ENCODE results near the gene SLC2A4.

SLC2A4 gene

GRCh38 chr17:7253082-7253481 lies 28.4 kb upstream of the SLC2A4 start:
- Mint-ChIP-seq H3K27me3 (no peaks in the 10 kb centered on the region), H3K4me1 (peaks cover 48% of the 10 kb centered on the region), H3K27ac (peak overlapping the region; percentile 99), H3K9me3 (no peaks in the 10 kb centered on the region), H3K4me3 (peak overlapping the region; percentile 84), H3K36me3 (peaks cover 30% of the 10 kb centered on the region)
- CTCF ChIA-PET = interaction anchor here (1.2 kb wide), 1 partner anchor 103 kb away, joined by 3 read pairs; no protein-coding TSS in a partner anchor
- DNase-seq = no peak

DNA sequence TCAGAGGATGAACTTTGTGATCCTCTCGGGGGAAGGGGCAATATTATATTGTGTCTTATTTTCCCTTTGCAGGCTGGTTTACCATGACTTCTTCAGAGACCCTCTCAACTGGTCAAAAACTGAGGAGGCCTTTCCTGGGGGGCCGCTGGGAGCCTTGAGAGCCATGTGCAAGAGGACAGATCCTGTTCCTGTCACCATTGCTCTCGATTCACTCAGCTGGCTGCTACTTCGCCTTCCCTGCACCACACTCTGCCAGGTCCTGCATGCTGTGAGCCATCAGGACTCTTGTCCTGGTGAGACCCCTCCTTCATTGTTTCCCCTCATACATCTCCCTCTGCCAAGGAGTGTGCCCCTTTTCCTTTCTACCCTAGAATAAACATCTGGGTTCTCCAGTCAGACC lies 27.0 kb upstream of the SLC2A4 start:
- H3K4me3 Mint-ChIP-seq = peak overlapping the region; percentile 26
- H3K27ac Mint-ChIP-seq = no peak overlapping the region
- H3K36me3 Mint-ChIP-seq = peaks cover 27% of the 10 kb centered on the region
- peaks cover 36% of the 10 kb centered on the region for H3K4me1 Mint-ChIP-seq
- no peaks in the 10 kb centered on the region for H3K27me3 Mint-ChIP-seq
- H3K9me3 Mint-ChIP-seq = no peaks in the 10 kb centered on the region
- DNase-seq = no peak
- CTCF ChIA-PET = interaction anchor here (1.2 kb wide), 1 partner anchor 102 kb away, joined by 3 read pairs; no protein-coding TSS in a partner anchor

DNA sequence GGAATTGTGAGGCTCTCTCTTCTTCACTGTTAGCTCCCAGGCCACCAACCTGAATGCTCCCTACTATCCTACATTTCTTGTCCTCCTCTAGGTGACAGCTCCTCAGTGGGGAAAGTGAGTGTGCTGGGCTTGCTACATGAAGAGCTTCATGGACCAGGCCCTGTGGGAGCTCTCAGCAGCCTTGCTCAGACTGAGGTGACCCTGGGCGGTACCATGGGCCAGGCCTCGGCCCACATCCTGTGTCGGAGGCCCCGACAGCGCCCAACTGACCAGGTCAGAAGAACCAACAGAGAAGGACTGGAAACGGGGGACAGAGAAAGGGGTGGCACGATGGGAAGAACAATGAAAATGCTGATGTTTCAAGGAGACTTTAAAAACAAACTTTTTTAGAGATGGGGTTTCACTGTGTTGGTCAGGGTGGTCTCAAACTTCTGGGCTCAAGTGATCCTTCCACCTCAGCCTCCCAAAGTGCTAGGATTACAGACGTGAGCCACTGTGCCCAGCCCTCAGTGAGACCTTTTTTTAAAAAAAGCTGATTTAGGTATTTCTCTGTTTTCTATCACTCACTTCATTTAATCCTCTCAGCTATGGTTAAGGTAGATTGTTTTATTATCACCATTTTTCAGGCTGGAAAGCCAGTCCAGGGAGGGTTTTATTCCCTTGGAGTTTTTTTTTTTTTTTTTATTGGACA lies 24.6 kb upstream of the SLC2A4 start:
- Mint-ChIP-seq H3K27ac (no peak overlapping the region), H3K36me3 (peaks cover 27% of the 10 kb centered on the region)

GRCh38 chr17:7258731-7259554 lies 22.6 kb upstream of the SLC2A4 start:
- Mint-ChIP-seq H3K27ac (no peak overlapping the region), H3K4me3 (no peak overlapping the region), H3K27me3 (peaks cover 39% of the 10 kb centered on the region), H3K36me3 (peaks cover 23% of the 10 kb centered on the region), H3K9me3 (no peaks in the 10 kb centered on the region), H3K4me1 (peaks cover 37% of the 10 kb centered on the region)
- CTCF ChIA-PET = interaction anchor here (0.9 to 1.8 kb wide), 2 partner anchors 38 to 40 kb away, joined by 3 to 6 read pairs; no protein-coding TSS in a partner anchor
- peak; percentile 19 for DNase-seq

More for the DNA sequence above, 24.6 kb upstream of the SLC2A4 start:
- no peak for DNase-seq
- Mint-ChIP-seq H3K9me3 (no peaks in the 10 kb centered on the region), H3K4me3 (no peak overlapping the region), H3K27me3 (peaks cover 19% of the 10 kb centered on the region), H3K4me1 (peaks cover 32% of the 10 kb centered on the region)
- CTCF ChIA-PET = interaction anchor here (1.0 to 1.5 kb wide), 3 partner anchors 39 to 304 kb away, joined by 3 to 9 read pairs (median 3); no protein-coding TSS in a partner anchor

GRCh38 chr17:7259555-7259889 lies 22.0 kb upstream of the SLC2A4 start:
- CTCF ChIA-PET = interaction anchor here (0.9 to 1.8 kb wide), 2 partner anchors 37 to 39 kb away, joined by 3 to 6 read pairs; no protein-coding TSS in a partner anchor
- Mint-ChIP-seq H3K27ac (no peak overlapping the region), H3K27me3 (peaks cover 45% of the 10 kb centered on the region), H3K36me3 (peaks cover 18% of the 10 kb centered on the region), H3K4me3 (no peak overlapping the region), H3K4me1 (peaks cover 35% of the 10 kb centered on the region), H3K9me3 (no peaks in the 10 kb centered on the region)
- DNase-seq = no peak

- CTCF ChIA-PET = no interaction called here
- H3K27ac Mint-ChIP-seq = no peak overlapping the region
These were observed 21.4 kb upstream of the SLC2A4 start for GRCh38 chr17:7260151-7260550.

DNA sequence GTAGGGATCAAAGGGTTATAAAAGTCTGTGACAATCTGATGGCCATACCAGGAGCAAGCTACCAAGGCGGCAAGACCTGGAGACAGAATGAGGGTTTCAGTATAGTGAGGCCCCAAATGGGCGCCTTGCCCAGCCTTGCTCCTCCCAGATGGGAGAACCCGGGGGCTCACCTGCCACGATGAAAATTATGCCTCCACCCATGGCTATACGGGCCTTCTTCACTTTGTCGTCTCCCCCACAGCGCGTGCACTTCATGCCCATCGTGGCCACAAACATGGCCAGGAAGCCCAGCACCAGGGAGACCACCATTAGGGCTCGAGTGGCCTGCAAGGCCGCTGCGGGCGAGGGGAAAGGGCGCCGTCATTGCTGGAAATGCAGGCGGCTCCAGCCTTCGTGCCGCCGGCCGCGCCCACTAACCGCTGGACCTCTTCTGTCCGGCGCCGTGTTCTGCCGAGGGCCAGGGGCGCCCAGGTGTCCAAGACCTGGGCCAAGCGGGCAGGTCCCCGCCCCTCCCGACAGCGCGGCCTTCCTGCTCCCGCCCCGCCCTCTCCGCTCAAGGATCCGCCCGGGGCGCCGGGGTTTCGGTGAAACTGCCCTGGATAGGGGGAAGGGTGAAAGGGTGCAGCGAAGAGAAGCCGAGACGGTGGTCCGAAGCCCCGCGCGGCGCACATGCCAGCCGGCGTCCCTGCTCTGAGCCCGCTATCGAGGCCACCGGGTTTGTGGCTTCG lies 20.7 kb upstream of the SLC2A4 start:
- H3K9me3 Mint-ChIP-seq = no peaks in the 10 kb centered on the region
- DNase-seq = peak; percentile 53
- H3K4me3 Mint-ChIP-seq = peak overlapping the region; percentile 52
- peaks cover 9% of the 10 kb centered on the region for H3K36me3 Mint-ChIP-seq
- no peak overlapping the region for H3K27ac Mint-ChIP-seq
- H3K4me1 Mint-ChIP-seq = peaks cover 31% of the 10 kb centered on the region
- peaks cover 55% of the 10 kb centered on the region for H3K27me3 Mint-ChIP-seq
- CTCF ChIA-PET = no interaction called here

More at GRCh38 chr17:7260151-7260550, 21.4 kb upstream of the SLC2A4 start:
- H3K4me3 Mint-ChIP-seq = no peak overlapping the region
- H3K36me3 Mint-ChIP-seq = peaks cover 12% of the 10 kb centered on the region
- H3K27me3 Mint-ChIP-seq = peaks cover 51% of the 10 kb centered on the region
- no peak for DNase-seq
- H3K9me3 Mint-ChIP-seq = no peaks in the 10 kb centered on the region
- peaks cover 31% of the 10 kb centered on the region for H3K4me1 Mint-ChIP-seq

DNA sequence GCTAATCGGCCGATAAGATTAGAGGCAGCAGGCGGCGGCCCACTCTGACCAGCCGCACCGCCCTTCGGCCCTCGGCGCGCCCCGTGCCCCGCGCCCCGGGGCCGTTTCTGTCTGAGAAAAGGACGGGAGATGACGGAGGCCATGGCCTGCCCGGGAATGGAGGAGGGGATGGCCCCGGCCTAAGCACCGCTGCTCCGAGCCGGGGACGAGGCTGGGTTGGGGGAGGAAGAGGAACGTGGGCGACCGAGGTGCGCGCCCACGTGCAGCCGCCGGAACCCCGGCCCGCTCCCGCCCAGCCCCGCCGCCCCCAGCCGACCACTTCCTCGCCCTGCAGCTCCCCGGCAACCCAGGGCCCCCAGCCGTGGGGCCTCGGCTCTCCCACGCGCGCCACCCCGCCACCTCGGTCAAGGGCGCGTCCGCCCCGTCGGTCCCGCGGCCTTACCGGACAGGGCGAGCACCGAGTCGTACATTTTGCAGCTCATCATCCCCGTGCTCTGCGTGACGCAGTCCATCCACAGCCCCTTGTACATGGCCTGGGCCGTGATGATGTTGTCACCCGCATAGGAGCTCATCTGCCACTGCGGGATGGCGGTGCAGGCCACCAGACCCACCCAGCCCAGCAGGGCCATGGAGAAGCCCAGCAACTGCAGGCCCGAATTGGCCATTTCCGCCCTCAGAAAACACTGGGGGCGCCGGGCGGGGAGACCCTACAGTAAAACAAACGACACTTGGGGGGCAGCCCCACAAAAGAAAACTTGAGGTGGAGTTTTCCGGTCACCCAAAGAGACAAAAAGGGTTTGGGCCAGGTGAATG lies 19.9 kb upstream of the SLC2A4 start:
- CTCF ChIA-PET = no interaction called here
- DNase-seq = peak; percentile 39

GRCh38 chr17:7262192-7262934 lies 19.2 kb upstream of the SLC2A4 start, which contains the start of gene CLDN7:
Gene CLDN7 (minus strand): TSS chr17:7262478. CDS start chr17:7262043, 435 bp downstream.
- peak; percentile 37 for DNase-seq
- peak within 1 kb of the TSS; percentile 65 for H3K27ac Mint-ChIP-seq
- peak within 1 kb of the TSS; percentile 57 for H3K4me3 Mint-ChIP-seq
- CTCF ChIA-PET = no interaction called here
- H3K4me1 Mint-ChIP-seq = peaks cover 33% of the 10 kb centered on the region
- peaks cover 3% of the 10 kb centered on the region for H3K36me3 Mint-ChIP-seq
- no peaks in the 10 kb centered on the region for H3K9me3 Mint-ChIP-seq
- peaks cover 69% of the 10 kb centered on the region for H3K27me3 Mint-ChIP-seq

More for the DNA sequence above, 19.9 kb upstream of the SLC2A4 start:
- Mint-ChIP-seq H3K27me3 (peaks cover 62% of the 10 kb centered on the region), H3K4me1 (peaks cover 31% of the 10 kb centered on the region), H3K4me3 (peak overlapping the region; percentile 57), H3K36me3 (peaks cover 7% of the 10 kb centered on the region), H3K27ac (peak overlapping the region; percentile 65), H3K9me3 (no peaks in the 10 kb centered on the region)

GRCh38 chr17:7262935-7263800 lies 18.4 kb upstream of the SLC2A4 start:
- H3K36me3 Mint-ChIP-seq = peaks cover 3% of the 10 kb centered on the region
- no peaks in the 10 kb centered on the region for H3K9me3 Mint-ChIP-seq
- CTCF ChIA-PET = interaction anchor here (0.6 to 0.8 kb wide), 2 partner anchors 218 to 240 kb away, joined by 3 read pairs; no protein-coding TSS in a partner anchor
- peaks cover 76% of the 10 kb centered on the region for H3K27me3 Mint-ChIP-seq
- peak overlapping the region; percentile 19 for H3K4me3 Mint-ChIP-seq
- DNase-seq = peak; percentile 54
- H3K27ac Mint-ChIP-seq = peak overlapping the region; percentile 24
- peaks cover 33% of the 10 kb centered on the region for H3K4me1 Mint-ChIP-seq

DNA sequence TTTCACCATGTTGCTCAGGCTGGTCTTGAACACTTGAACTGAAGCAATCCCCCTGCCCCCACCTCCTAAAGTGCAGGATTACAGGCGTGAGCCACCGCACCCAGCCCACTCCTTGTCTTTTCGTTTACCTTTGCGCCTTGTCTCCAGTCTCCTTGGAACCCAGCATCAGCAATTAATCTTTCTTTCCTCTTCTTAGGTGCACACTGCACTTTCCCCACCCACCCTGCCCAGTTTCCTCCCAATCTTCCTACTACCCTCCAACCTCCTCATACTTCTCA lies 17.8 kb upstream of the SLC2A4 start:
- Mint-ChIP-seq H3K9me3 (no peaks in the 10 kb centered on the region), H3K36me3 (peaks cover 3% of the 10 kb centered on the region), H3K27ac (no peak overlapping the region), H3K27me3 (peaks cover 80% of the 10 kb centered on the region), H3K4me1 (peaks cover 33% of the 10 kb centered on the region), H3K4me3 (no peak overlapping the region)
- no peak for DNase-seq
- CTCF ChIA-PET = interaction anchor here (0.6 to 0.8 kb wide), 2 partner anchors 218 to 239 kb away, joined by 3 read pairs; no protein-coding TSS in a partner anchor

DNA sequence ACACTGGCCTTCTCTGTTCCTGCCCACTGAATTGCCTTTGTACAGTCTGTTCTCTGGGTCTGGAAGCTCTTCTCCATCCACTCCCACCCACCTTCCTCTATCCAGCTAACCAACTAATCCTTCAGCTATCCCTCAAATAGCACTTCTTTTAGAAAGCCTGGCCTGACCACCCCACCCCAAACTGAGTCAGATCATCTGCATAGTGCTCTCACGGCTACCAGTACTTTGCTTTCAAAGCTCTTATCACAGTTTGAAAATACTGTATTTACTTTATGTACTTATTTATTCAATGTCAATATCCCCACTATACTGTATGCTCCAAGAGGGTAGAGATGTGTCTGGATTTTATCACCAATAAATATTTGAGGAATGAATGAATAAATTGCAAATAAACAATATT lies 14.7 kb upstream of the SLC2A4 start:
- H3K9me3 Mint-ChIP-seq = no peaks in the 10 kb centered on the region
- CTCF ChIA-PET = interaction anchor here (1.4 kb wide), 1 partner anchor 30 kb away, joined by 3 read pairs; no protein-coding TSS in a partner anchor
- H3K27me3 Mint-ChIP-seq = peaks cover 78% of the 10 kb centered on the region
- no peak for DNase-seq
- peaks cover 3% of the 10 kb centered on the region for H3K36me3 Mint-ChIP-seq
- no peak overlapping the region for H3K4me3 Mint-ChIP-seq
- H3K27ac Mint-ChIP-seq = no peak overlapping the region
- peaks cover 24% of the 10 kb centered on the region for H3K4me1 Mint-ChIP-seq
